Epidermal melanocyte (primary cell): ENCODE measurements around the gene GPR141.

Experiments
- DNase-seq: peaks from one replicate; pipeline ENCODE4 v3.0.0; 2011; ENCODE audit warnings: low spot score; ENCODE audit not compliant: insufficient read length

GPR141 gene

DNA sequence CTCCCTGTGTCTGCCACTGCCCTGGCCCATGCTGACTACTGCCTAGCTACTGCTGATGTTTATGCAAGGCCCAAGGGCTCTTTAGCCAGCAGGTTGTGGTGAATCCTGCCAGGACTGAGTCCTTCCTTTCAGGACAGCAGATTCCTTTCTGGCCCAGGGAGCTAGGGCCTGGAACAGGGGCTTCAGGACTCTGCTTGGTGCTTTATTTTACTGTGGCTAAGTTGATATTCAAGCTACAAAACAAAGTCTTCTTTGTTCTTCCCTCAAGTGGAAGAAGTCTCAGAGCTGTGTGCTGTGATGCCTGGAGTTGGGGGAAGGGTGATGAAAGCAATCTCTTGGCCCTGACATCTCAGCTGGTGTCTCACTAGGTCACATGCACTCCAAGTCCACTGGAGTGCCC, 98.6 kb downstream of the GPR141 start:
- DNase-seq: no peak

DNA sequence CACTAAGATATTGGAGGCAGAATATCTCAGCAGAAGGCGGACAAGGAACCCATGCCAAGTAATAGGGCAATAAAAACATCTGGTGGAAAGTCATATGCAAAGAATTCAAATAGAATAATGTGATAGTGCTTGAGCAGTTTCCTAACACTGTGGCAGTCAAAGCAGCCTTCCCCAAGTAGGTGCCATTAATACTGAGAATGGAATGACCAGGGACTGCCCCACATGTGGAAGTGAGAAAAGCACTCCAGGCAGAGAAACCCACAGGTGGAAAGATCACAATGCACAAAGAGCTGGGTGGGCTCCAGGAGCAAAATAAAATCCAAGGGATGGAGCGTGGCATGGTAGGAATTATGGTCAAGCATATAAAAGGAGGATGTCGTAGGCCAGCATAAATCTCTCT, 100.4 kb downstream of the GPR141 start:
- no peak for DNase-seq

DNA sequence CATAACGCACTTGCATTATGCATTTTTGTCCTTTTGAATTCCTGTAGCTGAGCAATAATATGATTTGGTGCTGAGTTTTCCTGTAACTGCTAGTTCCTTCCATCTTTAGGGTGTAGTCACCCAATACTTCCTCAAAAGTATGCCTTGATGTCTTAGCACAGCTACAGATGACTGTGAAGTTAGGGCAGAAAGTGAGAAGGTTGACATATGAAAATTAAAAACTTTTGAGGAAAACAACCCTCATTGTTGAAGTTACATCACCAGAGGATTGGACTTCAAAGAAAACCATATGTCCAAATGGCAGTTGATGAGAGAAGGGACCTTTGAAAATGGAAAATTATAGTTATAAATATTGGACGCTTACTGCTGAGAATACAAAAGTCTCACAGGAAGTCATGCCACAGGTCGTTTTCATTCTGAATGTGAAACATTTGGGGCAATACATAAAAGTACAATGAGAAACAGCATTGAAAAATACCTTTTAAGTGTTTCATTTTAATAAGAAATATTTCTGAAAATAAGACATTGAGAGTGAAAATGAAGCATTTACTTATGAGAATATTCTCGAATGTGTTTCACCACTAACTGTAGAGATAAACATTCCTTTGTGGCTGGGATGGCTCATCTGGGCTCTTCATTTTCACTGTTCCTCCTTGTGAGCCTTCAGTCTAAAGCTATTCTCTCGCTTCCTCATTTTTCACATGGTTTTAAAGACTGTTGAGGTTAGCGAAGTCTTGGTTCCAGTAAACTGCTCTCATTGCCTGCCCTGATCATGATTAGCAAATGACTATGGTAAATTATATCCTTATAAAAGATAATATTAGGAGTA, 103.4 kb downstream of the GPR141 start:
- no peak for DNase-seq
